ENCODE results near the gene PDXK. TPM values are rescaled to one million over a fixed set of nuclear protein-coding genes. Genes with fewer than 3 reads are reported as not detected.

Gene PDXK
- polyA plus RNA-seq, 1 donor from 2014 or later = 22.8 TPM

DNA sequence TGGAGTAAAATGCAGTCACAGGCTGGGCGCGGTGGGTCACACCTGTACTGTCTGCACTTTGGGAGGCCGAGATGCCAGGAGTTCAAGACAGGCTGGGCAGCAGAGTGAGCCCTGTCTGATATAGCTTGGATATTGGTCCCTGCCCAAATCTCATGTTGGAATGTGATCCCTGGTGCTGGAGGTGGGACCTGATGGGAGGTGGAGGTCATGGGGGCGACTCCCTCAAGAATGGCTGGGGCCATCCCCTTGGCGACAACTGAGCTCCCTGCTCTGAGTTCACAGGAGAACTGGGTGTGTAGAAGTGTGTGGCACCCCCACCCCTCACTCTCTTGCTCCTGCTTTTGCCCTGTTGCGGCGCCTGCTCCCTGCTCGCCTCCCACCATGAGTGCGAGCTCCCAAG, 11.5 kb upstream of the PDXK start:
- no peaks in the 10 kb centered on the region for H3K9me2 ChIP-seq (ENCODE audit: insufficient read depth, low read length)
- no peak overlapping the region for H3K4me3 ChIP-seq (ENCODE audit: low read length)
- H3K36me3 ChIP-seq (ENCODE audit: insufficient read depth, low read length) = no peaks in the 10 kb centered on the region
- no peaks in the 10 kb centered on the region for H3K9me3 ChIP-seq (ENCODE audit: low read length)
- H3K27me3 ChIP-seq (ENCODE audit: insufficient read depth, low read depth, low read length) = no peaks in the 10 kb centered on the region
- H3K9ac ChIP-seq (ENCODE audit: low read length) = no peak overlapping the region
- no peak for TF ChIP-seq POLR2AphosphoS5 (IDR thresholded peaks at IDR 0.05)
- no peaks in the 10 kb centered on the region for H4K20me1 ChIP-seq (ENCODE audit: insufficient read depth)
- H3K4me2 ChIP-seq (ENCODE audit: low read length) = no peak overlapping the region
- no peak overlapping the region for H2AFZ ChIP-seq (ENCODE audit: low read depth, low read length)
- H3K27ac ChIP-seq (ENCODE audit: low read length) = no peak overlapping the region
- no peaks in the 10 kb centered on the region for H3F3A ChIP-seq (ENCODE audit: insufficient read depth, low read length, poor library complexity, severe bottlenecking)
- H3K79me2 ChIP-seq (replicated peaks; ENCODE audit: insufficient read depth, low read length) = no peaks in the 10 kb centered on the region

DNA sequence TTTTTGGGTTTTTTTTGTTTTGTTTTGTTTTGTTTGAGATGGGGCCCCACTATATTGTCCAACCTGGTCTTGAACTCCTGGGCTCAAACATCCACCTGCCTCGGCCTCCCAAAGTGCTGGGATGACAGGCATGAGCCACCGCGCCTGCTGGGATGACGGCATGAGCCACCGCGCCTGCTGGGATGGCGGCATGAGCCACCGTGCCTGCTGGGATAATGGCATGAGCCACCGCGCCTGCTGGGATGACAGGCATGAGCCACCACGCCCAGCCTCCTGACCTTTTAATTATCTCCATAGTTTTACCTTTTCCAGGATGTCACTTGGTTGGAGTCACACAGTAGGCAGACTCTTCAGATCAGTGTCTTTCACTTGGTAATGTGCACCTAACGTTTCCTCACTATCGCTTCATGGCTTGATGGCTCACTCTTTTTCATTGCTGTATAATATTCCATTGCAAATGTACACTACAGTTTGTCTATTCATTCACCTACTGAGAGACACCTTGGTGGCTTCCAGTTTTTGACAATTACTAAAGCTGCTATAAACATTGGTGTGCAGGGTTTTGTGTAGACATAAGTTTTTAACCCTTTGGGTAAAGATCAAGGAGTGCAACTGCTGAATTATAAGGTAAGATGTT, 10.1 kb upstream of the PDXK start:
- Histone ChIP-seq H3K9ac (ENCODE audit: low read length) (no peak overlapping the region), H4K20me1 (ENCODE audit: insufficient read depth) (no peaks in the 10 kb centered on the region), H3K27ac (ENCODE audit: low read length) (no peak overlapping the region), H3K27me3 (ENCODE audit: insufficient read depth, low read depth, low read length) (no peaks in the 10 kb centered on the region), H2AFZ (ENCODE audit: low read depth, low read length) (no peak overlapping the region), H3K36me3 (ENCODE audit: insufficient read depth, low read length) (no peaks in the 10 kb centered on the region), H3K9me2 (ENCODE audit: insufficient read depth, low read length) (no peaks in the 10 kb centered on the region), H3K79me2 (replicated peaks; ENCODE audit: insufficient read depth, low read length) (no peaks in the 10 kb centered on the region), H3K4me2 (ENCODE audit: low read length) (no peak overlapping the region), H3K9me3 (ENCODE audit: low read length) (no peaks in the 10 kb centered on the region), H3K4me3 (ENCODE audit: low read length) (no peak overlapping the region), H3F3A (ENCODE audit: insufficient read depth, low read length, poor library complexity, severe bottlenecking) (no peaks in the 10 kb centered on the region)
- TF ChIP-seq MXI1 (conservative IDR thresholded peaks at IDR 0.05; ENCODE audit: poor library complexity, severe bottlenecking) (no peak), SMC3 (conservative IDR thresholded peaks at IDR 0.05; ENCODE audit: poor library complexity) (no peak), EZH2 (IDR thresholded peaks at IDR 0.05; ENCODE audit: borderline replicate concordance, insufficient read depth, low read length, poor library complexity, severe bottlenecking) (no peak), TAF1 (IDR thresholded peaks at IDR 0.05; ENCODE audit: low read depth) (no peak), RAD21 (conservative IDR thresholded peaks at IDR 0.05) (no peak), EP300 (conservative IDR thresholded peaks at IDR 0.05; ENCODE audit: poor library complexity, severe bottlenecking) (no peak), POLR2AphosphoS5 (IDR thresholded peaks at IDR 0.05) (no peak)
- TF ChIP-seq, protein P1, sequence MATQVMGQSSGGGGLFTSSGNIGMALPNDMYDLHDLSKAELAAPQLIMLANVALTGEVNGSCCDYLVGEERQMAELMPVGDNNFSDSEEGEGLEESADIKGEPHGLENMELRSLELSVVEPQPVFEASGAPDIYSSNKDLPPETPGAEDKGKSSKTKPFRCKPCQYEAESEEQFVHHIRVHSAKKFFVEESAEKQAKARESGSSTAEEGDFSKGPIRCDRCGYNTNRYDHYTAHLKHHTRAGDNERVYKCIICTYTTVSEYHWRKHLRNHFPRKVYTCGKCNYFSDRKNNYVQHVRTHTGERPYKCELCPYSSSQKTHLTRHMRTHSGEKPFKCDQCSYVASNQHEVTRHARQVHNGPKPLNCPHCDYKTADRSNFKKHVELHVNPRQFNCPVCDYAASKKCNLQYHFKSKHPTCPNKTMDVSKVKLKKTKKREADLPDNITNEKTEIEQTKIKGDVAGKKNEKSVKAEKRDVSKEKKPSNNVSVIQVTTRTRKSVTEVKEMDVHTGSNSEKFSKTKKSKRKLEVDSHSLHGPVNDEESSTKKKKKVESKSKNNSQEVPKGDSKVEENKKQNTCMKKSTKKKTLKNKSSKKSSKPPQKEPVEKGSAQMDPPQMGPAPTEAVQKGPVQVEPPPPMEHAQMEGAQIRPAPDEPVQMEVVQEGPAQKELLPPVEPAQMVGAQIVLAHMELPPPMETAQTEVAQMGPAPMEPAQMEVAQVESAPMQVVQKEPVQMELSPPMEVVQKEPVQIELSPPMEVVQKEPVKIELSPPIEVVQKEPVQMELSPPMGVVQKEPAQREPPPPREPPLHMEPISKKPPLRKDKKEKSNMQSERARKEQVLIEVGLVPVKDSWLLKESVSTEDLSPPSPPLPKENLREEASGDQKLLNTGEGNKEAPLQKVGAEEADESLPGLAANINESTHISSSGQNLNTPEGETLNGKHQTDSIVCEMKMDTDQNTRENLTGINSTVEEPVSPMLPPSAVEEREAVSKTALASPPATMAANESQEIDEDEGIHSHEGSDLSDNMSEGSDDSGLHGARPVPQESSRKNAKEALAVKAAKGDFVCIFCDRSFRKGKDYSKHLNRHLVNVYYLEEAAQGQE (IDR thresholded peaks at IDR 0.05; ENCODE audit: borderline replicate concordance) = no peak
- TF ChIP-seq, protein P2, sequence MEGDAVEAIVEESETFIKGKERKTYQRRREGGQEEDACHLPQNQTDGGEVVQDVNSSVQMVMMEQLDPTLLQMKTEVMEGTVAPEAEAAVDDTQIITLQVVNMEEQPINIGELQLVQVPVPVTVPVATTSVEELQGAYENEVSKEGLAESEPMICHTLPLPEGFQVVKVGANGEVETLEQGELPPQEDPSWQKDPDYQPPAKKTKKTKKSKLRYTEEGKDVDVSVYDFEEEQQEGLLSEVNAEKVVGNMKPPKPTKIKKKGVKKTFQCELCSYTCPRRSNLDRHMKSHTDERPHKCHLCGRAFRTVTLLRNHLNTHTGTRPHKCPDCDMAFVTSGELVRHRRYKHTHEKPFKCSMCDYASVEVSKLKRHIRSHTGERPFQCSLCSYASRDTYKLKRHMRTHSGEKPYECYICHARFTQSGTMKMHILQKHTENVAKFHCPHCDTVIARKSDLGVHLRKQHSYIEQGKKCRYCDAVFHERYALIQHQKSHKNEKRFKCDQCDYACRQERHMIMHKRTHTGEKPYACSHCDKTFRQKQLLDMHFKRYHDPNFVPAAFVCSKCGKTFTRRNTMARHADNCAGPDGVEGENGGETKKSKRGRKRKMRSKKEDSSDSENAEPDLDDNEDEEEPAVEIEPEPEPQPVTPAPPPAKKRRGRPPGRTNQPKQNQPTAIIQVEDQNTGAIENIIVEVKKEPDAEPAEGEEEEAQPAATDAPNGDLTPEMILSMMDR (IDR thresholded peaks at IDR 0.05; ENCODE audit: poor library complexity, severe bottlenecking) = no peak
